H1 (cell line): ENCODE results near the gene PAF1. TPM values are rescaled to one million over a fixed set of nuclear protein-coding genes. Genes with fewer than 3 reads are reported as not detected.
A peak's percentile ranks its signal among the peaks of the same experiment; 100 is the strongest.

Experiments used
- CTCF ChIA-PET: fragments of 300-600 bp; sonication (Branson Sonifier 250); formaldehyde crosslinking; loops from one replicate; lab custom pipeline; 2021; ENCODE audit not compliant: partially characterized antibody; lab: Charles Lee
- POLR2A ChIA-PET: fragments of 300-600 bp; sonication (Branson Sonifier 250); formaldehyde crosslinking; loops from one replicate; lab custom pipeline; 2021; ENCODE audit warnings: inconsistent platforms; ENCODE audit not compliant: partially characterized antibody; lab: Charles Lee
- DNase-seq, 2 experiments: peaks; one replicate each; pipeline versions ENCODE4 v3.0.0 to v3.0.0-alpha.2; 2010 to 2022; ENCODE audit warnings: low spot score in 2 of 2, low read depth in 1 of 2, mixed read lengths in 1 of 2
- FAIRE-seq: peaks from 2 replicates; lab custom pipeline; 2011; peaks lifted over from hg19 to GRCh38; lab: Jason Lieb, UNC
- H2AFZ ChIP-seq: 2 replicates; pipeline ENCODE4 v1.8.1; 2012; ENCODE audit warnings: low read length, inconsistent platforms
- H2AK5ac ChIP-seq: 2 replicates; pipeline ENCODE4 v1.6.1; 2013; ENCODE audit warnings: low read depth, low read length
- H2BK120ac ChIP-seq: replicated peaks from 2 replicates; pipeline ENCODE3; 2013; ENCODE audit warnings: low read depth, low read length, inconsistent platforms
- H2BK12ac ChIP-seq: 2 replicates; pipeline ENCODE4 v1.6.1; 2013; ENCODE audit warnings: low read depth, low read length
- H2BK15ac ChIP-seq: 2 replicates; pipeline ENCODE4 v1.6.1; 2013; ENCODE audit warnings: low read length
- H2BK20ac ChIP-seq: 2 replicates; pipeline ENCODE4 v1.6.1; 2013; ENCODE audit warnings: low read length
- H2BK5ac ChIP-seq: 2 replicates; pipeline ENCODE4 v1.6.1; 2013; ENCODE audit warnings: low read depth, low read length
- H3K14ac ChIP-seq: 2 replicates; pipeline ENCODE4 v1.6.1; 2013; ENCODE audit warnings: inconsistent platforms; ENCODE audit not compliant: insufficient read length
- H3K18ac ChIP-seq: 2 replicates; pipeline ENCODE4 v1.6.1; 2013; ENCODE audit warnings: low read length; ENCODE audit errors: extremely low read depth
- H3K23ac ChIP-seq: 2 replicates; pipeline ENCODE4 v1.6.1; 2013; ENCODE audit warnings: inconsistent platforms; ENCODE audit not compliant: insufficient read length
- H3K23me2 ChIP-seq: 2 replicates; pipeline ENCODE4 v1.6.1; 2013; ENCODE audit warnings: low read depth, low read length
- H3K27ac ChIP-seq: 2 replicates; pipeline ENCODE4 v1.6.1; 2011; ENCODE audit warnings: low read depth, low read length, inconsistent platforms
- H3K27me3 ChIP-seq, 4 experiments: replicated peaks in 1 of 4; 1 replicate in 1 of 4; 2 replicates in 3 of 4; pipeline versions ENCODE4 v1.6.1 to v1.8.1; 2011 to 2013; ENCODE audit warnings: low read length in 3 of 4, mild to moderate bottlenecking in 3 of 4, inconsistent platforms in 2 of 4, mixed read lengths in 2 of 4, moderate library complexity in 1 of 4; ENCODE audit not compliant: control insufficient read depth in 3 of 4, insufficient read depth in 3 of 4; ENCODE audit errors: extremely low read depth in 1 of 4
- H3K36me3 ChIP-seq, 4 experiments: 2 replicates each; pipeline versions ENCODE4 v1.6.1 to v1.8.1; 2011 to 2013; ENCODE audit warnings: mild to moderate bottlenecking in 4 of 4, low read length in 3 of 4, moderate library complexity in 2 of 4, control low read depth in 1 of 4, inconsistent platforms in 1 of 4; ENCODE audit not compliant: insufficient read depth in 4 of 4, control insufficient read depth in 2 of 4
- H3K4ac ChIP-seq: replicated peaks from 2 replicates; pipeline ENCODE3; 2013; ENCODE audit warnings: low read length, low read depth, mixed read lengths, inconsistent platforms; ENCODE audit not compliant: insufficient read length
- H3K4me1 ChIP-seq, 4 experiments: replicated peaks in 1 of 4; 1 replicate in 1 of 4; 2 replicates in 3 of 4; pipeline versions ENCODE4 v1.6.1 to v1.8.1; 2011 to 2013; ENCODE audit warnings: low read length in 3 of 4, inconsistent platforms in 2 of 4, mixed read lengths in 1 of 4; ENCODE audit not compliant: insufficient read depth in 4 of 4, control insufficient read depth in 3 of 4
- H3K4me2 ChIP-seq, 2 experiments: 2 replicates each; pipeline versions ENCODE4 v1.6.1 to v1.8.1; 2011 to 2013; ENCODE audit warnings: low read depth in 2 of 2, low read length in 2 of 2, control low read depth in 1 of 2, inconsistent platforms in 1 of 2, mild to moderate bottlenecking in 1 of 2; ENCODE audit not compliant: insufficient read depth in 1 of 2
- H3K4me3 ChIP-seq, 4 experiments: fragments of 200-600, 300-600 bp in 1 of 4; sonication (generic), shearing (Covaris generic), sonication (Bioruptor Twin) in 1 of 4; 2 replicates each; pipeline versions ENCODE4 v1.5.1 to v1.8.1; 2011 to 2016; ENCODE audit warnings: low read length in 4 of 4, low read depth in 3 of 4, control low read depth in 2 of 4, inconsistent platforms in 2 of 4, mild to moderate bottlenecking in 2 of 4, mixed read lengths in 1 of 4, moderate library complexity in 1 of 4; ENCODE audit not compliant: insufficient read depth in 2 of 4; ENCODE audit errors: extremely low read depth in 1 of 4
- H3K56ac ChIP-seq: replicated peaks from 2 replicates; pipeline ENCODE3; 2013; ENCODE audit warnings: low read depth, mild to moderate bottlenecking, mixed read lengths, low read length, inconsistent platforms; ENCODE audit not compliant: insufficient read length
- H3K79me1 ChIP-seq: 2 replicates; pipeline ENCODE4 v1.6.1; 2013; ENCODE audit warnings: low read depth, low read length, control low read depth
- H3K79me2 ChIP-seq, 2 experiments: 2 replicates each; pipeline versions ENCODE4 v1.6.1 to v1.8.1; 2012 to 2013; ENCODE audit warnings: low read length in 2 of 2, mild to moderate bottlenecking in 2 of 2, inconsistent platforms in 1 of 2; ENCODE audit not compliant: insufficient read depth in 2 of 2, control insufficient read depth in 1 of 2
- H3K9ac ChIP-seq, 4 experiments: replicated peaks in 1 of 4; 1 replicate in 1 of 4; 2 replicates in 3 of 4; pipeline versions ENCODE4 v1.6.1 to v1.8.1; 2011 to 2013; ENCODE audit warnings: low read depth in 3 of 4, low read length in 3 of 4, control low read depth in 2 of 4, mild to moderate bottlenecking in 2 of 4, moderate library complexity in 2 of 4, inconsistent platforms in 1 of 4; ENCODE audit errors: extremely low read depth in 1 of 4
- H3K9me3 ChIP-seq, 2 experiments: 2 replicates each; pipeline versions ENCODE4 v1.6.1 to v1.8.1; 2012 to 2013; ENCODE audit warnings: mild to moderate bottlenecking in 2 of 2, moderate library complexity in 2 of 2, control low read depth in 1 of 2, inconsistent platforms in 1 of 2, low read depth in 1 of 2, low read length in 1 of 2, mixed read lengths in 1 of 2; ENCODE audit not compliant: insufficient read depth in 2 of 2
- H4K20me1 ChIP-seq, 2 experiments: replicated peaks in 1 of 2; 2 replicates each; pipeline versions ENCODE3 to v1.8.1; 2011 to 2013; ENCODE audit warnings: inconsistent platforms in 2 of 2, low read length in 2 of 2, mild to moderate bottlenecking in 1 of 2; ENCODE audit not compliant: insufficient read depth in 2 of 2, control insufficient read depth in 1 of 2
- H4K5ac ChIP-seq: 2 replicates; pipeline ENCODE4 v1.6.1; 2013; ENCODE audit warnings: low read length, low read depth, mixed read lengths, inconsistent platforms; ENCODE audit not compliant: insufficient read length
- H4K8ac ChIP-seq: 2 replicates; pipeline ENCODE4 v1.8.0; 2013; ENCODE audit warnings: mild to moderate bottlenecking, moderate library complexity, low read length, inconsistent platforms; ENCODE audit not compliant: insufficient read depth; ENCODE audit errors: extremely low read depth
- H4K91ac ChIP-seq: replicated peaks from 2 replicates; pipeline ENCODE3; 2013; ENCODE audit warnings: low read length, mixed read lengths, inconsistent platforms; ENCODE audit not compliant: insufficient read length
- ATF2 ChIP-seq: IDR thresholded peaks from 2 replicates; pipeline ENCODE4 v1.6.1; 2012; ENCODE audit warnings: low read length, inconsistent platforms
- BACH1 ChIP-seq: IDR thresholded peaks from 2 replicates; pipeline ENCODE4 v1.6.1; 2012; ENCODE audit warnings: low read length, improper control_type of control experiment
- CBX5 ChIP-seq: fragments of 300-800, 300-1000 bp; sonication (generic); IDR thresholded peaks from 2 replicates; pipeline ENCODE4 v1.7.1; 2016; ENCODE audit warnings: antibody characterized with exemption, low read length, low read depth
- E2F6 ChIP-seq: IDR thresholded peaks from 2 replicates; pipeline ENCODE4 v1.6.1; 2012; ENCODE audit warnings: inconsistent platforms
- JUND ChIP-seq: IDR thresholded peaks from 2 replicates; pipeline ENCODE4 v1.6.1; 2011; ENCODE audit warnings: mild to moderate bottlenecking, improper control_type of control experiment, low read length
- POLR2AphosphoS5 ChIP-seq: IDR thresholded peaks from 2 replicates; pipeline ENCODE4 v1.6.1; 2011; ENCODE audit warnings: low read depth, low read length
- SP1 ChIP-seq: IDR thresholded peaks from 2 replicates; pipeline ENCODE4 v1.6.1; 2011; ENCODE audit warnings: low read depth, low read length
- SUZ12 ChIP-seq: fragments of 200-600 bp; sonication (generic); IDR thresholded peaks from 2 replicates; pipeline ENCODE4 v1.6.1; 2012; ENCODE audit warnings: mild to moderate bottlenecking, inconsistent platforms, low read length, moderate library complexity, mixed read lengths
- TAF7 ChIP-seq: optimal IDR thresholded peaks from 2 replicates; pipeline ENCODE3; 2011; ENCODE audit warnings: low read depth, mild to moderate bottlenecking, inconsistent platforms, low read length, moderate library complexity, borderline replicate concordance
- WGBS, 2 experiments: shearing (Covaris generic) in 1 of 2; methylation state at CpG; one replicate each; pipeline versions ENCODE4 v1.1.6 to v1.1.7; 2013 to 2015; ENCODE audit warnings: low lambda C conversion rate in 2 of 2, mixed read lengths in 2 of 2, inconsistent platforms in 1 of 2, low coverage in 1 of 2, missing lambda C conversion rate in 1 of 2; ENCODE audit not compliant: insufficient replicate concordance in 2 of 2, insufficient coverage in 1 of 2, insufficient read length in 1 of 2; ENCODE audit errors: extremely low coverage in 1 of 2, missing lambda C conversion rate in 1 of 2; 5-methylcytosine and 5-hydroxymethylcytosine counted together
- polyA plus RNA-seq, 7 experiments: library from polyadenylated mRNA; depleted of rRNA in 3 of 7; stranded (reverse) in 5 of 7; unstranded in 2 of 7; fragments of >200 nt in 5 of 7; fragments of 200-250 nt in 2 of 7; gene quantifications; 1 replicate in 5 of 7; 2 replicates in 1 of 7; 4 replicates in 1 of 7; pipeline versions ENCODE4 v1.2.1 to v1.2.3, GENCODE V29; 2011 to 2013; ENCODE audit warnings: missing spikeins in 2 of 7, mixed read lengths in 2 of 7
- total RNA-seq: library from RNA; stranded (reverse); fragmentation: NEBNext Ultra II Directional; extraction: Animal tissue kit (Norgen Biotek cat#: 25700); gene quantifications from 2 replicates; pipeline ENCODE4 v1.2.1, GENCODE V29; 2021

PAF1 gene
- total and polyA plus RNA-seq, 2 of the 8 experiments (the other 6 are each of a cell fraction or from before 2014, with no cell fraction given), result 31.4 to 58.6 TPM

GRCh38 chr19:39410017-39410830 is 19.3 kb upstream of the PAF1 start:
- Histone ChIP-seq H2AFZ (no peak overlapping the region), H3K9me3 (no peaks in the 10 kb centered on the region), H2BK5ac (peak overlapping the region; percentile 87; the same call in 1 of the 2 replicates), H3K27ac (peak overlapping the region; percentile 92), H3K23me2 (peaks cover 24% of the 10 kb centered on the region), H3K4me1 (peaks cover 10 to 48% (median 24%) of the 10 kb centered on the region in 4 experiments), H3K14ac (no peak overlapping the region), H2BK15ac (peak overlapping the region; percentile 40; the same call in 1 of the 2 replicates), H2BK12ac (peak overlapping the region; percentile 96; the same call in 1 of the 2 replicates), H4K8ac (peak overlapping the region; percentile 51; the same call in 1 of the 2 replicates), H3K56ac (peak overlapping the region; percentile 64), H3K23ac (no peak overlapping the region), H3K9ac (peak overlapping the region; percentile 79 to 92 (median 88)), H3K27me3 (no peaks in the 10 kb centered on the region), H4K5ac (peak overlapping the region; percentile 69), H3K79me1 (no peaks in the 10 kb centered on the region), H4K20me1 (peaks cover 0 to 16% of the 10 kb centered on the region in 2 experiments), H3K36me3 (peaks cover 0 to 5% (median 0%) of the 10 kb centered on the region in 4 experiments; a peak in 1 of 8 replicates), H3K4ac (peak overlapping the region; percentile 62), H2AK5ac (peak overlapping the region; percentile 1), H3K18ac (peak overlapping the region; percentile 90), H4K91ac (peak overlapping the region; percentile 55), H2BK20ac (no peak overlapping the region), H3K4me3 (peak overlapping the region; percentile 64 to 97 (median 83)), H3K79me2 (peaks cover 6 to 31% of the 10 kb centered on the region in 2 experiments; a peak in 3 of 4 replicates), H3K4me2 (peak overlapping the region; percentile 78 to 84), H2BK120ac (no peak overlapping the region)
- CTCF ChIA-PET, result no interaction called here
- peak in 1 of 2 experiments; percentile 67 for DNase-seq
- FAIRE-seq, result no peak
- POLR2A ChIA-PET, result interaction anchor here (0.7 to 14.3 kb wide), 3 partner anchors 17 to 65 kb away, joined by 4 to 234 read pairs (median 182); partner anchors contain the start of genes MED29, PAF1 and RPS16
- 5 to 80% methylated on average over 1 to 34 of the region's 35 CpGs for WGBS, 2 experiments
- no peak for TF ChIP-seq E2F6
- no peak for TF ChIP-seq BACH1
- TF ChIP-seq TAF7, result no peak
- no peak for TF ChIP-seq ATF2
- TF ChIP-seq CBX5, result no peak
- TF ChIP-seq SP1, result no peak
- TF ChIP-seq JUND, result no peak
- no peak for TF ChIP-seq SUZ12
- TF ChIP-seq POLR2AphosphoS5, result peak; percentile 91; the same call in 1 of the 2 replicates
